HG03139 (cell line): ENCODE data around the gene RGS21.
"Not testable (repeated sequence)": the region's sequence is repeated elsewhere in the genome, so short reads cannot be mapped to it uniquely, and the experiment has no call there.

ENCODE experiments used
- ATAC-seq: cut with Tn5 transposase; IDR thresholded peaks from one replicate; pipeline ENCODE4 v1.9.1; 2021; ENCODE audit not compliant: unreplicated experiment

RGS21 gene, protein sequence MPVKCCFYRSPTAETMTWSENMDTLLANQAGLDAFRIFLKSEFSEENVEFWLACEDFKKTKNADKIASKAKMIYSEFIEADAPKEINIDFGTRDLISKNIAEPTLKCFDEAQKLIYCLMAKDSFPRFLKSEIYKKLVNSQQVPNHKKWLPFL

DNA sequence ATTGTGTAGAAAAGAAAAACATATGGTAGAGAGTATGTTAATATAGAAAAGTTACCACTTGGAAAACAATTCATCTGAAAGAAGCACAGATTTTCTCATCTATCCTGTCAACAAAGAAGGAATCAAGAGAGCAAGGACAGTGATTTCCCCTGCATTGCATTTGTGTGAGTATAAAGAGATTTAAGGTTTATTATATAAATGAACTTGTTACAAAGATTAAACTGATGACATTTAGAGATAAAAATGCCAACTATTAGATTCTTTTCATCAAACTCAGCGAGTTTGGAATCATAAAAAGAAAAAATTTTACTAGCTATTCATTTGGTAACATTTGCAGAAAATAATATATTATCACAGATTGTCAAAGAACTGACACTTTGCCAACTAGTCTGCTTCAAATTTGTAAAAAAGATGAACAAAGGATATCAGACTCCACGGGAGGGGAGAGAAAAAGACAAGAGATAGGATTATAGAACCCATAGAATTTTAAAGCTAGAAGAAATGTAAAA is at the start of gene RGS21:
Gene RGS21, plus strand, starts transcription at position 51 of the 509 bp plus-strand sequence. CDS start 26,045 bp downstream, outside the sequence.
- ATAC-seq = no peak

DNA sequence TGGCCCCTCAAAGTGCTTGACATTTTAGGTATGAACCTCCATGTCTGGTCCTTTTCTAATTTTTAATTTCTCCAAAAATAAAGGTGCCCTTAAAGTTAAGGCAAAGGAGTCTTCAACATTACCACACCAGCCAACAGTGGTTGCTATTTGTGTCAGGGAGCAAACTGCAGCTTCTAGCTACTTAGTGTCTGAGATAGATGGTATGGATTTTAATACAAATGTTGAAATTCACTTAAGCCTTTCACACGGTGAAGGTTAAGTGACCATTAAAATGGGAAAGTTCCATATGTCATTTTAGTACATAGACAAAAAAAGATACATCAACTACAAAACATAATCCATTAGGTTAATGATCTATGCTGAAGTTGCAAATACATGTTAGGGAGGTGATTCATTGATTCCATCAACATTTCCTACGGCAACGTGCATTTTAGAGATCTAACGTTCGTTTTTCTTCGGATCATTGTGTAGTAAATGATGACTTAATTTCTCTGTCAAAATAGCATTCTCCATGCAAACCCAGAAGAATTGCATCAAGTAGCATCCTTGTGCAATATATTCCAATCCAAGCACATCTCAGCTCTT is 48.2 kb upstream of the RGS21 start:
- no peak for ATAC-seq

DNA sequence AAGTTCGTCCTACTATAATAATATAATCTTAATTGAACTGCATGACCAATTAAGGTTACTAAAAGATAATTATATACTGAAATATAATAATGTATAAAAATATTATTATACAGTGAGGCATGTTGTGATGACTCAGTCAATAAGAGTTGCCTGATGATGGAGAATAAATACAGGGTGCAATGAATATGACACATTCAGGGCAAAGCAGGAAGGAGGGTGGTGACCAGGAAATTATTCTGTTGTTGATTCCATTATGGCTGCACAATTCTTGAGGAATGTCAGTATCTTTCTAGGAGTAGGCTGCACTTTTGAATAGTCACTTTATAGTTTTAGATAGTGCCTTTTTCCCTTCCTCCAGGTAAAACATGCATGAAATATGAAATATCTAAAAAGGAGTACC is 46.4 kb upstream of the RGS21 start:
- no peak for ATAC-seq

GRCh38 chr1:192272732-192273131 is 44.1 kb upstream of the RGS21 start:
- ATAC-seq = no peak

DNA sequence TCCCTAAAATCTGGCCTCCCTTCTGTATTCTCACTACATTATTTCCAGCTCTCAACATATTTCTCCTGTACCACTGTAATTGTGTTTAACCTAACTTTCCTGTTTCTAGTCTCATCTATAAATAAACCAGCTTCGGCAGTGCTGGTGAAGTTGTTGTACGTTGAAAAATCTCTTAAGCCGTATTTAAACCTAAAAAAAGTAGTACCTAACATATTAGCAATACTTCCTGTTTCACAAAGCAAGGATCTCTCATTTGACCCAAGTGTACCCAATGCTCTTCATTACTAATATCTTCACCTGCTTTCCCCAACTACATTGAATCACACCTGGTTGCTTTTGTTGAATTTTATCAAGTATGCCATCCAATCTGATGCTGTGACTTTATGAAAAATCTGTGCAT is 42.2 kb upstream of the RGS21 start:
- no peak for ATAC-seq

GRCh38 chr1:192277635-192278034 is 39.2 kb upstream of the RGS21 start:
- ATAC-seq = no peak

DNA sequence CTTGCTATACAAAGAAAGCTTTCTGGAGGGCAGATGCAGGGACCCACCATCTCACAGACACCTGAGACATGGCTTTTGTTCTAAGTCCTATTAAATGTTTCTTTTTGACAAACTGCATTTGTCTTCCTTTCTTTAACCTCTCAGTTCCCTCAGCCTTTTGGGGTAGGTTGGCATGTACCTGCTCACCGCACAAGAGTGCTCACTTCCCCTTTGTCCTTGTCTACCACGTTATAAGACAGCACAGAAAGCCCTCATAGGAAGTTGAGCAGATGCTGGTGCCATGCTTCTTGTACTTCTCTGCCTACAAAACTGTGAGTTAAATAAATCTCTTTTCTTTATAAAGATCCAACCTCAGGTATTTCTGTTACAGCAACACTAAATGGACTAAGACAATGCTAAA is 31.9 kb upstream of the RGS21 start:
- ATAC-seq = no peak

DNA sequence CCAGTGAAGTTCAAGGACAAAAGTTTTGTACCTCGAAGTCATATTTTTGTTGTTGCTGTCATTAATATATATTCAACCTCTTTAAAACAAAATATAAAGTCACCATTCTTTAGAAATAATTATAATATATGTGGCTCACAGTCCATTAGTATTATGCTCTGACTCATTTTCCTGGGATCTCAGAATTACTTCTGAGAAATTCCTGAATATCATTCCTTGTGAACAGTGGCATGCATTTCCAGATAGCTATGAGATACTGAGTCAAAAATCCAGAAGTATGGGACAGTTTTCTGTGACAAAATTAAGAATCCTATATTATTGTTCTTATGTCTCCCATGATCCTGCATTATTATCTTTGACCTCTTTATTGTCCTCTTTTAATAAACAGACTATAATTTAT is 13.8 kb upstream of the RGS21 start:
- no peak for ATAC-seq

DNA sequence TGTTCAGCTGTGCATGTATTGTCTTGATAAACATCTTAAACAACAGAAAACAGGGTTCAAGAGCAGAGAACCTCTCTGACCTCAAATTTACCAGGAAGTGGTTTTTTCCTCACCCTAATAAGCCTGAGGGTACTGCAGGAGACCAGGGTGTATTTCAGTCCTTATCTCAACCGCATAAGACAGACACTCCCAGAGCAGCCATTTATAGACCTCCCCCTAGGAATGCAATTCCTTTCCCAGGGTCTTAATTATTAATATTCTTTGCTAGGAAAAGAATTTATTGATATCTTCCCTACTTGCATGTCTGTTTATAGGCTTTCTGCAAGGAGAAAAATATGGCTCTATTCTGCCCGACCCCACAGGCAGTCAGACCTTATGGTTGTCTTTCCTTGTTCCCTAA is 8.5 kb upstream of the RGS21 start:
- not testable (repeated sequence) for ATAC-seq

GRCh38 chr1:192311281-192311680 is 5.5 kb upstream of the RGS21 start:
- ATAC-seq = no peak

DNA sequence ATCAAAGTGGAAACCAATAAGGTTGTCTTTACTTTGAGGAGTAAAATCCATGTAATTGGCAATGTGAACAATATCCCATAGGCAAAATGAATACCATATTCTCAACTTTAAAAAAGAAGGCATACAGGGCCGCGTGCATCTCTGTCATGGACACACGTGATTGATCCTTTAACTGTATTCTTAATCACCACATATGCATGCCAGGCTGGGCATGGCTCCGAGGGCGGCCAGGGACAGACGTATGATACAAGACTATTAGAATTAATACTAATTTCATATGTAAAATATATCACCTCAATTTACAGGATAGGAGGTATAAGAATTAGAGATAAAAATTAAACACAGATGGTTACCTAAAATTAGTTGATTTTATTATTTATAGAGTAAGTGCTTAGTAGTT is 11.2 kb downstream of the RGS21 start:
- no peak for ATAC-seq

DNA sequence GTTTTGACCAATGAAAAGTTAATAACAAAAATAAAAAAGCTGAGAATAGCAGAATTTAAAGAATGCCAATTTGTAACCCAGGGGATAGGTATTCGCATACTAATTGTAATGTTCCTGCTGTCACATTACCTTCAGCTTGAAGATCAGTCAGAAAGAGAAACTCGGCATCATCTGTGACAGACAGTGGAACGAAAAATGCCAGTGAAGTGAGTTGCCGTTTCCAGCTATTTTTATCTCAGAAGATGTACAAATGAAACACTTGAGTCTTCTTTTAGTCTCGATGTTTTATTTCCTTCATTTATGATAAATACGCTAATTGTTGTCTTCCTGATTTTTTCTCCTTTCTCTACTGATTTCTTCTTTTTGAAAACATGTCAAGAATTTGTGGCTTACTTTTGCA is 26.1 kb downstream of the RGS21 start:
- ATAC-seq = no peak

GRCh38 chr1:192343344-192343743 is 26.6 kb downstream of the RGS21 start:
- no peak for ATAC-seq

GRCh38 chr1:192349314-192349713 is 32.5 kb downstream of the RGS21 start:
- ATAC-seq = no peak

- no peak for ATAC-seq
These were observed 33.6 kb downstream of the RGS21 start for GRCh38 chr1:192350356-192350755.

GRCh38 chr1:192351550-192351949 is 34.8 kb downstream of the RGS21 start:
- no peak for ATAC-seq

- no peak for ATAC-seq
These were observed 41.1 kb downstream of the RGS21 start for GRCh38 chr1:192357924-192358323.

DNA sequence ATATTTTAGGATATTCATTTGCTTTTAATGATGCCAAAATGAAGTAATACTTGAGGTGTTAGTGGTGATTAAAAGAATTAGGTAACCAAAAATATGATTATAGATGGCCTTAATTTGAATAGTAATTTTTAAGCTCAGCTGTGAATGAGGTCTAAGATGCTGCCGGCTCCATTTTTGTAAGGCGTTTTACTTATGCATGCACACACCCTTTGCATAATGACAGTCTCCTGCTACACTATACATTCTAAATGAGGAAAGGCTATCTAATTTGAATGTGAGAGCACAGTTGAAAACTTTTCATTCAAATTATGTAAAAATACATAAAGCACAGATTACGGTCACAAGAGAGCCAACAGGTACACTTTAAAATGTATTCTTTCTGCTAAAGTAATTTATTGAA is 41.6 kb downstream of the RGS21 start:
- no peak for ATAC-seq

- no peak for ATAC-seq
These were observed 42.0 kb downstream of the RGS21 start for GRCh38 chr1:192358822-192359221.

DNA sequence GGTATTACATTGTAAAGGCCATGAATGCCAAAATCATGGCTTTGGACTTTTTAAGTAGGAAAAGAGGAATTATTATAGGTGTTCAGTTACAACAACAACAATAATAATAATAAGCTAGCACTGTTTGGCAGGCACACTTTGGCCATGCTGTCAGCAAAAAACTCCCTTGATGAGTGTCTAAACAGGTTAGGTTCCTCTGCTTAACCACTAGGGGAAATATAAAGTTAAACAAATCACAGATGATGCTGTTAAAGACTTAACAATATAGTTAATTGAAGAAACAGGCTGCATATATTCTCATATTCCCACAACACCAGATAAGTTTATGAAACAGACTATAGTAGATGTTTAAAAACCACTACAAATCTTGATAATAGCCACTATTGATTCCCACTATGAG is 46.4 kb downstream of the RGS21 start:
- ATAC-seq = no peak

DNA sequence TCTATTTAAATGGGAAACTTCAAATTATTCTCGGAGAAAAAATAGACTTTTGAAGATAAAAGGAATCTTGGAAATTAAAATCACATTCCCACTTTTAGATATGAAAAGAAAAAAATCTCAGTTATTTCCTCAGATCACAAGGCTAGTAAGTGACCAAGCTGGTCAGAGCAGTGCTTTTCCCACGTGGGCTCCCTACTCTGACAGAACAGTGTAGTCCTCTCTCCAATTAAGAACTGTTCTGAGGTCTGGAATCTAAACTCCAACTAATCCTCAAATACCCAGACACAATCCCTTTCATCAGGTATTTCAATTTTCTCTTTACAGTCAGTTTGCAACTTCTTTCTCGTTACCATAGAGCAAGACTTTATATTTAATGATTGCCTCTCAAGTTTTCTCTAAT is 50.6 kb downstream of the RGS21 start:
- ATAC-seq = no peak

DNA sequence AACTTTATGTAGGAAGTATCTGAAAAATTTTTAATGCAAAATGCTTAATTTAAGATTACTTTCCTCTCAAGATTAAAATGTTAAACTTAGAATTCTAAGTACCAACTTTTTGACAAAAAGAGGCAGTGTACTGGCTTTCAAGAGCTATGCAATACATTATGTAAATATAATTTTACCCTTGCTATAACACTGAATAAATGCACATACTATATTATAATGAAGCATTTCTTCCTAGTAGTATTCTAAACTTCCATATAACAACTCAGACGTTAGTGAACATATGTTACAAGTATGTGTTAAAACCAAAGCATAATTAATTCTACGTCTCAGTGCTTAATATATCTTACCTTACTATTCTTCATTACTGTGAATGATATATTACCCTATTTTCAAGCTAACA is 58.5 kb downstream of the RGS21 start:
- ATAC-seq = no peak

- no peak for ATAC-seq
These were observed 59.6 kb downstream of the RGS21 start for GRCh38 chr1:192376374-192376773.
